ENCODE measurements around the gene VWA7. TPM values are rescaled to one million over a fixed set of nuclear protein-coding genes. Genes with fewer than 3 reads are reported as not detected.

Gene VWA7
- total RNA-seq, 2 donors from 2014 or later: 4.2 to 6.3 TPM

GRCh38 chr6:31729979-31730630 is 47.0 kb downstream of the VWA7 start:
- H3K27ac ChIP-seq: peak overlapping the region; percentile 71 to 93 (median 83)
- no peaks in the 10 kb centered on the region for H3K9me3 ChIP-seq
- 11 to 16% methylated on average over 8 to 46 of the region's 46 CpGs for WGBS, 2 donors
- intact Hi-C loops (cut with DNase I): no loop called here
- ATAC-seq (peak; percentile 56), DNase-seq (peak; percentile 68 to 82 (median 74))
- peak overlapping the region; percentile 62 to 75 for H3K4me3 ChIP-seq
- peaks cover 42% of the 10 kb centered on the region for H3K4me1 ChIP-seq
- TF ChIP-seq POLR2A (IDR thresholded peaks at IDR 0.05): peak in 2 of 3 donors; percentile 36 to 48
- no peak for TF ChIP-seq CTCF (IDR thresholded peaks at IDR 0.05)
- no peaks in the 10 kb centered on the region for H3K27me3 ChIP-seq
- H3K36me3 ChIP-seq (replicated peaks in 1 of 2; ENCODE audit: insufficient read depth in 1 of 2, low read depth in 2 of 2): peaks cover 9 to 14% of the 10 kb centered on the region in 2 donors

GRCh38 chr6:31729515-31729978 is 47.6 kb downstream of the VWA7 start:
- intact Hi-C loops (cut with DNase I): no loop called here
- H3K4me1 ChIP-seq: peaks cover 36% of the 10 kb centered on the region
- H3K4me3 ChIP-seq: peak overlapping the region; percentile 62 to 75
- H3K9me3 ChIP-seq: no peaks in the 10 kb centered on the region
- peak; percentile 81 for ATAC-seq
- TF ChIP-seq POLR2A (IDR thresholded peaks at IDR 0.05): peak in 2 of 3 donors; percentile 67 to 68
- TF ChIP-seq CTCF (IDR thresholded peaks at IDR 0.05): peak in 3 of 7 experiments; percentile 48 to 71 (median 64)
- H3K27ac ChIP-seq: peak overlapping the region; percentile 71 to 93 (median 83)
- 0 to 1% methylated on average over 24 to 26 of the region's 29 CpGs for WGBS, 2 donors
- no peaks in the 10 kb centered on the region for H3K27me3 ChIP-seq
- peaks cover 9 to 14% of the 10 kb centered on the region in 2 donors for H3K36me3 ChIP-seq (replicated peaks in 1 of 2; ENCODE audit: insufficient read depth in 1 of 2, low read depth in 2 of 2)
- DNase-seq: peak; percentile 83 to 89 (median 86)

- 15 to 20% methylated on average over 36 of the region's 36 CpGs for WGBS, 2 donors
- H3K27ac ChIP-seq: peak within 1 kb of the TSS; percentile 71 to 93 (median 83)
- ATAC-seq (peak; percentile 43), DNase-seq (no peak)
- H3K27me3 ChIP-seq: no peaks in the 10 kb centered on the region
- H3K36me3 ChIP-seq (replicated peaks in 1 of 2; ENCODE audit: insufficient read depth in 1 of 2, low read depth in 2 of 2): peaks cover 9 to 14% of the 10 kb centered on the region in 2 donors
- intact Hi-C loops (cut with DNase I): no loop called here
- TF ChIP-seq CTCF (IDR thresholded peaks at IDR 0.05) (peak in 3 of 7 experiments; percentile 40 to 78 (median 48)), POLR2A (IDR thresholded peaks at IDR 0.05) (no peak)
- H3K4me3 ChIP-seq: peak within 1 kb of the TSS; percentile 62 to 75
- H3K4me1 ChIP-seq: peaks cover 30% of the 10 kb centered on the region
- H3K9me3 ChIP-seq: no peaks in the 10 kb centered on the region
These were observed 48.2 kb downstream of the VWA7 start, which contains the start of gene DDAH2 for GRCh38 chr6:31728767-31729514. Gene DDAH2, minus strand, starts transcription at chr6:31729299. Its CDS starts 138 bp downstream, at chr6:31729161.

GRCh38 chr6:31727717-31728671 is 49.1 kb downstream of the VWA7 start:
- WGBS, 2 donors: 71% methylated on average over 33 to 41 of the region's 41 CpGs
- H3K27ac ChIP-seq: peak overlapping the region in 3 of 4 donors; percentile 79 to 93 (median 87)
- no peaks in the 10 kb centered on the region for H3K27me3 ChIP-seq
- H3K4me1 ChIP-seq: peaks cover 27% of the 10 kb centered on the region
- no peaks in the 10 kb centered on the region for H3K9me3 ChIP-seq
- H3K4me3 ChIP-seq: no peak overlapping the region
- ATAC-seq: no peak
- intact Hi-C loops (cut with DNase I): no loop called here
- H3K36me3 ChIP-seq (replicated peaks in 1 of 2; ENCODE audit: insufficient read depth in 1 of 2, low read depth in 2 of 2): peaks cover 9 to 12% of the 10 kb centered on the region in 2 donors
- DNase-seq: no peak
- no peak for TF ChIP-seq CTCF (IDR thresholded peaks at IDR 0.05)
- TF ChIP-seq POLR2A (IDR thresholded peaks at IDR 0.05): no peak

Data from body of pancreas (tissue), 4 donors.